ENCODE results near the gene RXRG.

RXRG gene

DNA sequence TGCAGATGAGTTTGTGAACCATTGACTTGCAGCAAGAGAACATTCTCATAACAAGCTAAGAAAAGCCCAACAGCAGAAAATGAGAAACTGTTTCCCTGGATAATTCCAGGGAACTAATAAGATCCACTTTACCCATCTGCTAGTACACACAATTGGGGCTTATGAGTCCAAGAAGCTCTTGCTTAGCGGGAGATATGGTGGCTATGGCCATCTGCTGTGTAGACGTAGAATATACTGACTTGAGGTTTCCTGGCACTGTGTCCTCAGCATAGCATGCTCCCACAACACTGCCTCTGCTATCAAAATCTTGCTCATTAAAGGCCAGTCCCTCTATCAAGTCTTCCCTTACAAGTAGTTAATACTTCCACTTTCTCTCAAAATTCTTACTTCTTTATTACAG is 6.8 kb upstream of the RXRG start:
- no peak for DNase-seq (ENCODE audit: low read depth in 2 of 2, low spot score in 1 of 2)

GRCh38 chr1:165449131-165449530 is 4.2 kb upstream of the RXRG start:
- no peak for DNase-seq (ENCODE audit: low read depth in 2 of 2, low spot score in 1 of 2)

- DNase-seq (ENCODE audit: low read depth in 2 of 2, low spot score in 1 of 2): no peak
Measured at GRCh38 chr1:165445388-165445787, 462 bp upstream of the RXRG start.

DNA sequence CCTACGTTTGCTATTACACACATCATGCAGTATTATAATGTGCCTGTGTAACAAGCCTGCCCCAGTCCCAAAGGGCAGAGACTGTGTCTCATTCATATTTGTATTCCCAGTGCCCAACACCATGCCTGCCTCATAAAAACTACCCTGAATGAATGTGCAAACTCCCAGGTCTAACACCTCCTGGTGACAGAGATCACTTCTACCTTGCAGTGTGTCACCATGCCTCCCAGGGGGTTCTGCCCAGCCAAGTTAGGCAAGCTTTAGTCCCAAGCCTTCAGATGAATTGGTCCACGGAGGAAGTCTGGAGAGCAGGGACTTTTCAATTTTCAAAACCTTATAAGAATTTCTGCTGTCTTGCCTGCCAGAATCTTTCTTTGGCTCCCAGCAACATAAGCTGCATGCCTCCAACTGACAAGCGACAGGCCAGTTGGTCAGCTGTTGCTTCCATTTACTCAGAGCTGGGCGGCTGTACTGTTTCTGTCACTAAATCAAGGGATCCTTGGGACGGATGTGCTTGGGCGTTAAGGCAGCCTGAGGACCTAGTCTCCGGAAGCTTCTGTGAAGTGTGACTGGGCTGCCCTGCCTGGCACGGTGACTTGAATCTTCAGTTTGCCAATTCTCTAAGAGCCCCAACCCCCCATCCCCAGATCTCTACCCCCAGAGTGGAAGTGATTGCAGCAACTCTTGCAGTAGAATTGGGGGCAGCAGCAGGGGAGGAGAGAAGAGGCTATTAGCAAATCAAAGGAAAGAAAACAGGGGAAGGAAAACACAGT is 1.2 kb downstream of the RXRG start:
- DNase-seq (ENCODE audit: low read depth in 2 of 2, low spot score in 1 of 2): no peak

DNA sequence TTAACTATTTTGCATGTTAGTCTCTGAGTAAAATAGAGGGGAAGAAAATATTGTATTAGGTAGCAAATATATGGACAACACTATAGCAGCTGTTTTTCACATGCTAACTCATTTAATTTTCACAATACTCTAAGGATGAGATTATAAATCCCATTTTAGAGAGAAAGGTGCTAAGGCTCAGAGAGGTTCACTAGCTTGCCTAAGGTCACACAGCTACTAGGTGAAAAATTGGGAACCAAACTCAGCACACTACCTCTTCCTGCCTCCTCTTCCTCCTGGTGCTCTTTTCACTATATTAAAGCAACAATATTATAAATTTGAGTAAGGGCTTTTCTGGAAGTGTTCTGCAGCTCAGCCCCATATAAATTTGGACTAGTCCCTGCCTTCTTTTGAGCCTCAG is 2.3 kb downstream of the RXRG start:
- DNase-seq (ENCODE audit: low read depth in 2 of 2, low spot score in 1 of 2): no peak

DNA sequence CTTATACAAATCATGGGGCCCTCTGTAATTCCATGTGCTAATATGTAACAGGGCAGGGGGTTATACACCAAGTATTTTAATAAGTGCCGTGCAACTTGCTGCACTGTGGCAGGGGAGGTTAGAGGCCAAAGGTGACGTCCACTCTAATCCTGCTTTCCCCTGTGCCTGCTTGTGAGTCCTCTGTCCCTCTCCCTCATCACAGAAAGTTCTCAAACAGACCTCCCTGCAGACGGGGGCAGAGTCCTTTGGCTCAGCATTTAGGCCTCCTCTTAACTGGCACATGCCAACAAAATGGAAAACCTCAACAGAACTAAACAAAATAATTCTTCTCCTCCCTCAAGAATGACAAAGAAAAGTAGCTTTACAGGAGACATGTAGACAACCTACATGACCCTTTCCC is 2.9 kb downstream of the RXRG start:
- DNase-seq (ENCODE audit: low read depth in 2 of 2, low spot score in 1 of 2): no peak

DNA sequence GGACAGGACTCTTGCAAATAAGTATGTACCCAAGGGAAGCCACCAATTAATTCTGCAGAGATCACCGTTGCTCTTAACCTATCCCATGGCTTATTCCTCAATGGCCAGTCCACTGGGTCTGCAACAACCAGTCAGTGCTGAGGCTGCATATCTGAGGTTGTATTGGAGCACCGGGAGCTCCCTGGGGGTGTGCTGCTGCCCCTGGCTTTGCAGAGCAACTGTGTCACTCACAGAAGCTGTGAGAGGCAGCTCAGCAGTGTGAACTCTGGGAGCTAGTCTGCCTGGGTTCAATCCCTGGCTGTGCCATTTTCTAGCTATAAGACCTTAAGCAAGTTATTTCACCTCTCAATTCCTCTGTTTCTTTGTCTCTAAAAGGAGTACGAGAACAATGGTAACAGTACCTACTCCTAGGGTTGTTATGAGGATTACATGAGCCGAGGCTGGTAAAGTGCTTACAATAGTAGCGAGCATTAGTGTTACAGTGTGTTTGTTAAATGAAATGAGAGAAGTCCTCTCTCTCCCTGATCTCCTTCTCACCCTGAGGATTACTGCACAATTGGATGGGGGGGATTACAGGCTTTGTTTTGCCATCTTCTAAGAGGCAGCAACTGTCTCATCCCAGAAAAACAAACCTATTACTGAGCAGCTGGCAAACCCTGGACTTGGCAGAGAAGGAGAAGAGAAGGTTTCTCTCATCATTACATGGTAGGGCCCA is 3.6 kb downstream of the RXRG start:
- DNase-seq (ENCODE audit: low read depth in 2 of 2, low spot score in 1 of 2): no peak

GRCh38 chr1:165439330-165439729 is 5.6 kb downstream of the RXRG start:
- no peak for DNase-seq (ENCODE audit: low read depth in 2 of 2, low spot score in 1 of 2)

- no peak for DNase-seq (ENCODE audit: low read depth in 2 of 2, low spot score in 1 of 2)
Measured at GRCh38 chr1:165436994-165437393, 7.9 kb downstream of the RXRG start.

- no peak for DNase-seq (ENCODE audit: low read depth in 2 of 2, low spot score in 1 of 2)
Measured at GRCh38 chr1:165435801-165436200, 9.1 kb downstream of the RXRG start.

- no peak for DNase-seq (ENCODE audit: low read depth in 2 of 2, low spot score in 1 of 2)
Measured at GRCh38 chr1:165434281-165434680, 10.6 kb downstream of the RXRG start.

DNA sequence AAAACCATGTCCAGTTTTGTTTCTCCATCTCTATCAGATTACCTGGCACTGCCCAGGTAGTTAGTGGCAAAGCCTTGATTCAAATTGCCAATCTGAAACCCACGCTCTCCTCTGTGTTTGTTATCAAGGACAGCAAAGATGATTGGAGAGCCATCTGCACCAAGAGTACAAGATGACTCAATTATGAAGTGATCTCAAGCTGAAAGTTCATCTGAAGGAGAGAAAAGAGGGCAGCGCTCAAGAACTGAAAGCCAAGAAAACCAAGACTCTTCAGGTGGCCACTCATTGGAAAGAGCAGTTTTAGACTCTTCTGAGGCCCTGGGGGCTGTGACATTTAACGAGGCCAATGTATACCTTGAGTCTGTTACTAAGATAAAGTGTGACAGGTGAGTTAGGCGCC is 13.8 kb downstream of the RXRG start:
- no peak for DNase-seq (ENCODE audit: low read depth in 2 of 2, low spot score in 1 of 2)

DNA sequence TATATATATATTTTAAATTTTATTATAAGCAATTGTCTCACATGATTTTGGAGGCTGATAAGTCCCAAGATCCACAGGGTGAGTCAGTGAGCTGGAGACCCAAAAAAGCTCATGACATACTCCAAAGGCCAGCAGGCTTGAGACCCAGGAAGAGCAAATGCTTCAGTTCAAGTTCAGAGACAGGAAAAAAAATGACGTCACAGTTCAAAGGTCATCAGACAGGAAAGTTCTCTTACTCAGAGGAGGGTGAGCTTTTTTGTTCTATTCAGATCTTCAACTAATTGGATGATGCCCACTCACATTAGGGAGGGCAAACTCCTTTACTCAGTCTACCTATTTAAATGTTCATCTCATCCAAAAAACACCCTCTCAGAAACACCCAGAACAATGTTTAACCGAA is 18.2 kb downstream of the RXRG start:
- DNase-seq (ENCODE audit: low read depth in 2 of 2, low spot score in 1 of 2): no peak

GRCh38 chr1:165425621-165426020 is 19.3 kb downstream of the RXRG start:
- no peak for DNase-seq (ENCODE audit: low read depth in 2 of 2, low spot score in 1 of 2)

DNA sequence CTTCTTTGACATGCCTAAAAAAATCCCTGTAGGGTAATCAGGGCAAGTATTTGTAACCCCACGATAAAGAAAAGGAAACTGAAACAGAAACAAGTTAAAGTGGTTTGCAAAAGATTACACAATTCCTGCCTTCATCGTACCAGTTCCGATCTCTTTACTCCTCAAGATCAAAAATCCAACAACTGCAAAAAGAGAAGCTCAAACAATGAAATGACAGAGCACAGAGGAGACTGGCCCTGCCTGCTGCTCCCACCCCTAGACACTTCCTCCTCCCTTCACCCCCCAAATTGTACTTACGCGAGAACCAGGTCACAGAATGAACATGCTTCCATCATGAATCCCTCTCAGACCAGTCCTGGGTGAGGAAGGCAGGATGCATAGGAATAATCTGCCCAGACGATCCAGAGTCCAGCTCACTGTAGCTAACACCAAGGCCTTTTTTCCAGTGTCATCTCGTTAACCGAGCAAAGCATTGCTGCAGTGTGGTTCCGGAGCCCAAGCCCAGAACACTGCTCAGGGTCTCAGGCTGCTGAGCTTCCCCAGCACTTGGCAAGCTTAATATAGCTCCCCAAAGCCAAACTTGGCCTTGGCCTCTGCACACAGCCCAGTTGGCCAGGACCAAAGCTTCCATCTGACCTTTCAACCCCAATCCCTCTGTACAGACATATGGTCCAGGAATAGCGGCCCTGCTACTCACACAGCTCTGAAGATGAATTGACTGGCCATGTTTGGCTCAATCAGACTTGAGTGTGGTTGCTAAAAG is 20.3 kb downstream of the RXRG start:
- no peak for DNase-seq (ENCODE audit: low read depth in 2 of 2, low spot score in 1 of 2)

DNA sequence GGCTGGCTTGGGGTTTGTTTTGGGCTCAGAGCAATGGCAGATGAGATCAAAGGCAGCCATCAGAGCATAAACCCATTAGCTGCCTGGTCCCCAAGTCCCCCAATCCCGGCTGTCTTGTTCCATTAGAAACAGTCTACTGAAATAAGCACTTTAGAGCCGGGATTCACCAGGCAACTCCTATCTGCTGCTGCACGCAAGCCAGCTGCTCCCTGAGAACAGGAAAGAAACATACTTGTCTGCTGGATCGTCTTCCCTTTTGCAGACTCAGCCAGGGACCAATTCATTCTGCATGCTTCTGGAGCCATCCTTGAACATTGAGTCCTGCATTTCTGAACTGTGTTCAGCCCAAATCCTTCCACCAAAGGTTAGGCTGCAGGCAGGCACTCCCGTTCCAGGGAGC is 21.8 kb downstream of the RXRG start:
- DNase-seq (ENCODE audit: low read depth in 2 of 2, low spot score in 1 of 2): no peak

- no peak for DNase-seq (ENCODE audit: low read depth in 2 of 2, low spot score in 1 of 2)
Measured at GRCh38 chr1:165420655-165421054, 24.3 kb downstream of the RXRG start.

DNA sequence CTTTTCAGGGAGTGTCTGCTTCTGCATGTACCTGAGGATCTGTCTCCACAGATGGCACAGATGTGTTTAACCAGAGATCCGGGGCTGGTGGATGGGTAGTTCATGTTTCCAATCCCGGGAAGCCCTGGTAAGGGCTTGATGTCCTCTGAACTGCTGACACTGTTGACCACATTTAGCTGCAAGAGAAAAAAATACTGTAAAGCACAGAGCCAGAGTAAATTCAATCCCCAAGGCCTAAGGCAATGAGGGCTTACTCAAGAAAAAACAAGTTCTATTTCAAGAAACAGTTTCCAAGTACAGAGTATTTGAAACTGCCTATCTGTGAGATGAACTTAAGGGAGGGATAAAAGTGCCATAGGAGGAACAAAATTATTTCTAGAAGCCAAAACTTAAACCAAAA is 25.1 kb downstream of the RXRG start:
- no peak for DNase-seq (ENCODE audit: low read depth in 2 of 2, low spot score in 1 of 2)

DNA sequence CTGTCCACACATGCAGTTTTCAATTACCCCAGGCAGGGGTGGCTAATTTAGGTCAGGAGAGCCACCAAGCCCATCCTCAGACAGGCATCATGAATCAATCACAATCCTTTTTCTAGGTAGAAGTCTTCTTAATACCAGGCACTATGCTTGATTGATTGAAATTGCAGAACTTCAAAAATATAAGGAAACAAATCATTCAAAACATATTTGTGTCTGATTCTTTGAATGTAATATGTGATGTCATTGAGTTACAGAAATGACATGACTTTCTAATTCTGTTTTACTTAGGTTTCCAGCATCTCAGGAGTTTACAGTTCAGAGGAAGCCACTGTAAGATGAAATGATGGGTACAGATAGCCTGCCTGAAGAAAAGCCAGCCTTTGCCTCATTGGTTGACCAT is 26.7 kb downstream of the RXRG start:
- DNase-seq (ENCODE audit: low read depth in 2 of 2, low spot score in 1 of 2): no peak

- no peak for DNase-seq (ENCODE audit: low read depth in 2 of 2, low spot score in 1 of 2)
Measured at GRCh38 chr1:165416876-165417275, 28.1 kb downstream of the RXRG start.

GRCh38 chr1:165415068-165415467 is 29.9 kb downstream of the RXRG start:
- no peak for DNase-seq (ENCODE audit: low read depth in 2 of 2, low spot score in 1 of 2)

- DNase-seq (ENCODE audit: low read depth in 2 of 2, low spot score in 1 of 2): no peak
Measured at GRCh38 chr1:165414620-165415019, 30.3 kb downstream of the RXRG start.

Measured in stimulated activated CD8-positive, alpha-beta memory T cell treated with anti-CD3 and anti-CD28 coated beads, Interleukin-4, amount 100 ng/mL, for 1 hour (primary cell).